Heart right ventricle (tissue), 16 donors: ENCODE measurements around the gene MFSD2A. TPM values are rescaled to one million over a fixed set of nuclear protein-coding genes. Genes with fewer than 3 reads are reported as not detected.

Source experiments
- ATAC-seq, 8 donors: fragments of 200-7000 bp; cut with Tn5 transposase; one replicate each; pipeline ENCODE4 v1.9.1; 2020; ENCODE audit warnings: mild to moderate bottlenecking in 8 of 8, moderate library complexity in 8 of 8, moderate number of reproducible peaks in 1 of 8
- DNase-seq, 2 donors: peaks; one replicate each; pipeline ENCODE4 v3.0.0-alpha.2; 2020
- H3K27ac ChIP-seq, 10 donors: fragments of 200-600 bp; sonication (generic) in 2 of 10; one replicate each; pipeline versions ENCODE4 v1.5.0 to v1.8.0; 2020 to 2022; ENCODE audit warnings: mild to moderate bottlenecking in 3 of 10
- H3K27me3 ChIP-seq, 7 donors: fragments of 200-600 bp; one replicate each; pipeline ENCODE4 v1.8.0; 2021 to 2022; ENCODE audit warnings: mild to moderate bottlenecking in 2 of 7
- H3K36me3 ChIP-seq, 9 donors: fragments of 200-600 bp; sonication (generic) in 1 of 9; one replicate each; pipeline versions ENCODE4 v1.5.0 to v1.8.0; 2020 to 2022; ENCODE audit warnings: mild to moderate bottlenecking in 2 of 9
- H3K4me1 ChIP-seq, 9 donors: fragments of 200-600 bp; sonication (generic) in 1 of 9; one replicate each; pipeline versions ENCODE4 v1.5.0 to v1.8.0; 2020 to 2022; ENCODE audit warnings: mild to moderate bottlenecking in 4 of 9
- H3K4me3 ChIP-seq, 10 donors: fragments of 200-600 bp; sonication (generic) in 2 of 10; one replicate each; pipeline versions ENCODE4 v1.5.0 to v1.8.0; 2020 to 2022; ENCODE audit warnings: mild to moderate bottlenecking in 7 of 10, moderate library complexity in 2 of 10
- H3K9me3 ChIP-seq, 11 donors: fragments of 200-600 bp in 10 of 11; sonication (generic) in 2 of 11; one replicate each; pipeline versions ENCODE4 v1.5.0 to v1.8.0; 2013 to 2022; ENCODE audit warnings: mild to moderate bottlenecking in 2 of 11, control low read depth in 1 of 11, moderate library complexity in 1 of 11
- CTCF ChIP-seq, 9 donors: fragments of 200-600 bp; sonication (generic) in 2 of 9; IDR thresholded peaks; one replicate each; pipeline versions ENCODE4 v1.5.0 to v1.8.0; 2021 to 2022; ENCODE audit warnings: antibody characterized with exemption in 9 of 9, mild to moderate bottlenecking in 5 of 9, moderate library complexity in 1 of 9
- WGBS, 2 donors: extraction: QIAGEN DNeasy Blood & Tissue Kit; methylation state at CpG; one replicate each; pipeline ENCODE4 v1.1.7; 2013; ENCODE audit warnings: inconsistent platforms in 1 of 2; 5-methylcytosine and 5-hydroxymethylcytosine counted together
- intact Hi-C, 10 donors: fragments of 100-400 bp; cut with DNase I; formaldehyde crosslinking; loops; one replicate each; pipeline versions ENCODE4 v1.11.1 to v1.14.2; 2022
- long read RNA-seq, 3 donors: library from polyadenylated mRNA; unstranded; transcript quantifications; one replicate each; pipeline ENCODE4 v2.0.0, GENCODE V29; 2020 to 2021
- polyA plus RNA-seq, 2 donors: library from polyadenylated mRNA; stranded (reverse); fragments of 200-250 nt; gene quantifications; one replicate each; pipeline ENCODE4 v1.2.3, GENCODE V29; 2013
- total RNA-seq, 10 donors: library from RNA; stranded (reverse); fragmentation: NEBNext Ultra II Directional in 3 of 10; extraction: Animal tissue kit (Norgen Biotek cat#: 25700) in 3 of 10; gene quantifications; one replicate each; pipeline versions ENCODE4 v1.2.1 to v1.2.4, GENCODE V29; 2021 to 2023
- donor health status: Arrhythmogenic right ventricular cardiomyopathy.
- donor health status: ischemic (EF 13 %, LVEDD 7.1; RV severe dilation, severe dysfunction).
- donor health status: healthy with polysubstance abuse.
- donor health status: DM: no; HTN: yes; CAD: no.
- donor health status: DM: no; HTN: no; CAD: no.
- donor health status: ischemic (EF 25% LVEDD 6.9; RV normal size, moderate dysfunction).
- donor health status: ischemic (EF 25% LVEDD 5.7; RV mildly dilated, moderate dysfunction).
- donor health status: healthy.
- donor health status: DM: yes; HTN: yes; CAD: no.
- donor health status: Ischemic cardiomyopathy.
- donor health status: ischemic (EF 35%, LVEDD 5.7; RV mildly dilated, moderate dysfunction).
- donor health status: nonischemic (EF 11% LVEDD 7.7; RV severe dilation, severe dysfunction).
- donor health status: DM: yes; HTN: yes; CAD: no.
- donor health status: PGD.
- donor health status: ischemic (EF 29% LVEDD 5.4; RV normal size, mild dysfunction).
- donor health status: nonischemic (EF 23%, LVEDD 6.1; RV moderate dilation, normal function).

Gene MFSD2A
- total RNA-seq (1 to 10 TPM in 1 of 10 donors, under 1 TPM in 7, not detected in 2; 0.31 to 1.2 (median 0.45) TPM), polyA plus RNA-seq (1 to 10 TPM in 1 of 2 donors, under 1 TPM in 1; 0.15 to 5.6 TPM)
- long read RNA-seq, donor 1, result 0 reads
- long read RNA-seq, donor 2, partial matches to known transcripts, result 0 of 1 reads
- long read RNA-seq, donor 2, other reads (novel, unspliced or antisense), result 0 of 1 reads
- long read RNA-seq, donor 3, partial matches to known transcripts, result 0 of 2 reads
- long read RNA-seq, donor 3, other reads (novel, unspliced or antisense), result 0 of 2 reads

GRCh38 chr1:39954870-39955546 lies at the start of gene MFSD2A:
TSS of gene MFSD2A (plus strand) at chr1:39955145. CDS start at chr1:39955293, 148 bp downstream.
- no peak for TF ChIP-seq CTCF (IDR thresholded peaks at IDR 0.05)

GRCh38 chr1:39905172-39905571 lies 49.8 kb upstream of the MFSD2A start:
- ATAC-seq, result no peak

More at GRCh38 chr1:39954870-39955546, at the start of gene MFSD2A:
- Histone ChIP-seq H3K27ac (peak within 1 kb of the TSS in 6 of 10 donors; percentile 19 to 52 (median 34)), H3K4me1 (peaks cover 10 to 50% (median 32%) of the 10 kb centered on the region in 9 donors), H3K36me3 (no peaks in the 10 kb centered on the region), H3K27me3 (peaks cover 0 to 17% (median 8%) of the 10 kb centered on the region in 7 donors), H3K4me3 (peak within 1 kb of the TSS; percentile 36 to 66 (median 56)), H3K9me3 (peaks cover 0 to 6% (median 0%) of the 10 kb centered on the region in 11 donors)
- DNase-seq (peak; percentile 91 to 92), ATAC-seq (peak; percentile 97 to 98 (median 98))
- WGBS, 2 donors, result 1 to 2% methylated on average over 59 to 62 of the region's 62 CpGs
- intact Hi-C loops, result no loop called here

GRCh38 chr1:39907528-39908453 lies 47.2 kb upstream of the MFSD2A start:
- Histone ChIP-seq H3K4me3 (no peak overlapping the region), H3K27me3 (peaks cover 0 to 59% (median 13%) of the 10 kb centered on the region in 7 donors), H3K27ac (peak overlapping the region in 1 of 10 donors; percentile 36), H3K9me3 (peaks cover 0 to 11% (median 3%) of the 10 kb centered on the region in 11 donors), H3K36me3 (no peaks in the 10 kb centered on the region), H3K4me1 (peaks cover 0 to 5% (median 0%) of the 10 kb centered on the region in 9 donors)
- no peak for TF ChIP-seq CTCF (IDR thresholded peaks at IDR 0.05)
- ATAC-seq, result no peak
- intact Hi-C loops, result no loop called here
- DNase-seq, result no peak
- 65 to 70% methylated on average over 3 of the region's 3 CpGs for WGBS, 2 donors

More at GRCh38 chr1:39905172-39905571, 49.8 kb upstream of the MFSD2A start:
- intact Hi-C loops, result no loop called here
- H3K9me3 ChIP-seq, result peaks cover 0 to 11% (median 3%) of the 10 kb centered on the region in 11 donors
- no peak for TF ChIP-seq CTCF (IDR thresholded peaks at IDR 0.05)
- peaks cover 3 to 21% (median 16%) of the 10 kb centered on the region in 9 donors for H3K4me1 ChIP-seq
- peaks cover 0 to 69% (median 36%) of the 10 kb centered on the region in 7 donors for H3K27me3 ChIP-seq
- no peak overlapping the region for H3K27ac ChIP-seq
- no peak overlapping the region for H3K4me3 ChIP-seq
- WGBS, 2 donors, result 77% methylated on average over 4 of the region's 4 CpGs
- H3K36me3 ChIP-seq, result no peaks in the 10 kb centered on the region
- no peak for DNase-seq

GRCh38 chr1:39908534-39908933 lies 46.4 kb upstream of the MFSD2A start:
- WGBS, 2 donors, result 92 to 98% methylated on average over 2 of the region's 2 CpGs
- H3K4me3 ChIP-seq, result no peak overlapping the region
- ATAC-seq, result no peak
- DNase-seq, result no peak
- peaks cover 0 to 51% (median 12%) of the 10 kb centered on the region in 7 donors for H3K27me3 ChIP-seq
- H3K4me1 ChIP-seq, result peaks cover 0 to 5% (median 0%) of the 10 kb centered on the region in 9 donors
- TF ChIP-seq CTCF (IDR thresholded peaks at IDR 0.05), result no peak
- intact Hi-C loops, result no loop called here
- H3K9me3 ChIP-seq, result peaks cover 0 to 11% (median 3%) of the 10 kb centered on the region in 11 donors
- no peak overlapping the region for H3K27ac ChIP-seq
- H3K36me3 ChIP-seq, result no peaks in the 10 kb centered on the region
